Loucy (cell line): ENCODE data around the gene GOT2.

Source experiments
- CTCF ChIP-seq: fragments of 200-600 bp; sonication (generic); conservative IDR thresholded peaks from 2 replicates; pipeline ENCODE4 v1.5.1; 2014; ENCODE audit warnings: mild to moderate bottlenecking, antibody characterized with exemption, low read length
- EZH2phosphoT487 ChIP-seq: fragments of 200-600 bp; IDR thresholded peaks from 2 replicates; pipeline ENCODE4 v1.6.1; 2018; ENCODE audit warnings: antibody characterized with exemption, mild to moderate bottlenecking, moderate library complexity, borderline replicate concordance

- no peak for TF ChIP-seq CTCF
- no peak for TF ChIP-seq EZH2phosphoT487
These were observed 857 bp downstream of the GOT2 start for GRCh38 chr16:58733248-58733670.
